22Rv1 (cell line): ENCODE measurements around the gene PRPSAP2.

Source experiments
- CTCF ChIP-seq: fragments of 450-650 bp; IDR thresholded peaks from 2 replicates; pipeline ENCODE4 v1.5.1; 2017; ENCODE audit warnings: mild to moderate bottlenecking
- ZFX ChIP-seq: fragments of 450-650 bp; IDR thresholded peaks from 2 replicates; pipeline ENCODE4 v1.6.1; 2017; ENCODE audit warnings: antibody characterized with exemption, borderline replicate concordance

- TF ChIP-seq CTCF (no peak), ZFX (no peak)
These were observed 38.2 kb downstream of the PRPSAP2 start for GRCh38 chr17:18896146-18896545.
